ENCODE data around the gene SERPINE2.
"Not testable (repeated sequence)": the region's sequence is repeated elsewhere in the genome, so short reads cannot be mapped to it uniquely, and the experiment has no call there.

SERPINE2 gene

GRCh38 chr2:223944703-223945531 lies 94.2 kb downstream of the SERPINE2 start, which contains the start of gene WDFY1:
Gene WDFY1 (minus strand): TSS chr2:223945335. CDS start chr2:223945284, 51 bp downstream.
- peak within 1 kb of the TSS; percentile 94 for H3K4me3 ChIP-seq (ENCODE audit: low read depth, low read length)
- TF ChIP-seq CTCF (IDR thresholded peaks at IDR 0.05; ENCODE audit: low read depth, low read length, missing control alignments) = no peak
- in situ Hi-C loops (cut with HindIII; ENCODE audit: low pct_ligation_motif_present, low sequenced_read_pairs) = no loop called here

GRCh38 chr2:223944166-223944702 lies 94.9 kb downstream of the SERPINE2 start:
- TF ChIP-seq CTCF (IDR thresholded peaks at IDR 0.05; ENCODE audit: low read depth, low read length, missing control alignments) = no peak
- H3K27me3 ChIP-seq (replicated peaks) = no peaks in the 10 kb centered on the region
- H3K4me3 ChIP-seq (ENCODE audit: low read depth, low read length) = peak overlapping the region; percentile 94
- in situ Hi-C loops (cut with HindIII; ENCODE audit: low pct_ligation_motif_present, low sequenced_read_pairs) = no loop called here
- DNase-seq = no peak
- no peaks in the 10 kb centered on the region for H3K36me3 ChIP-seq (replicated peaks)
- H3K27ac ChIP-seq = peak overlapping the region; percentile 82

More at GRCh38 chr2:223944703-223945531, 94.2 kb downstream of the SERPINE2 start, which contains the start of gene WDFY1:
- Histone ChIP-seq H3K27me3 (replicated peaks) (no peaks in the 10 kb centered on the region), H3K27ac (peak within 1 kb of the TSS; percentile 82), H3K36me3 (replicated peaks) (no peaks in the 10 kb centered on the region)
- DNase-seq = peak; percentile 80

- no peaks in the 10 kb centered on the region for H3K27me3 ChIP-seq (replicated peaks)
- H3K27ac ChIP-seq = peak overlapping the region; percentile 82
- peak; percentile 42 for DNase-seq
- H3K36me3 ChIP-seq (replicated peaks) = no peaks in the 10 kb centered on the region
- in situ Hi-C loops (cut with HindIII; ENCODE audit: low pct_ligation_motif_present, low sequenced_read_pairs) = no loop called here
- H3K4me3 ChIP-seq (ENCODE audit: low read depth, low read length) = peak overlapping the region; percentile 94
- TF ChIP-seq CTCF (IDR thresholded peaks at IDR 0.05; ENCODE audit: low read depth, low read length, missing control alignments) = no peak
Observed at GRCh38 chr2:223943561-223944008, 95.5 kb downstream of the SERPINE2 start.

- Histone ChIP-seq H3K36me3 (replicated peaks) (no peaks in the 10 kb centered on the region), H3K4me3 (ENCODE audit: low read depth, low read length) (peak overlapping the region; percentile 94), H3K27ac (peak overlapping the region; percentile 82), H3K27me3 (replicated peaks) (no peaks in the 10 kb centered on the region)
- no peak for DNase-seq
- no peak for TF ChIP-seq CTCF (IDR thresholded peaks at IDR 0.05; ENCODE audit: low read depth, low read length, missing control alignments)
- in situ Hi-C loops (cut with HindIII; ENCODE audit: low pct_ligation_motif_present, low sequenced_read_pairs) = no loop called here
Observed at GRCh38 chr2:223943135-223943534, 96.0 kb downstream of the SERPINE2 start.

GRCh38 chr2:223941579-223942277 lies 97.4 kb downstream of the SERPINE2 start:
- Histone ChIP-seq H3K27me3 (replicated peaks) (no peaks in the 10 kb centered on the region), H3K4me3 (ENCODE audit: low read depth, low read length) (peak overlapping the region; percentile 24), H3K36me3 (replicated peaks) (no peaks in the 10 kb centered on the region), H3K27ac (peak overlapping the region; percentile 38)
- DNase-seq = peak; percentile 76
- TF ChIP-seq CTCF (IDR thresholded peaks at IDR 0.05; ENCODE audit: low read depth, low read length, missing control alignments) = no peak
- in situ Hi-C loops (cut with HindIII; ENCODE audit: low pct_ligation_motif_present, low sequenced_read_pairs) = no loop called here

GRCh38 chr2:223939438-223939837 lies 99.6 kb downstream of the SERPINE2 start:
- H3K36me3 ChIP-seq (replicated peaks); H3K27me3 ChIP-seq (replicated peaks); H3K4me3 ChIP-seq (ENCODE audit: low read depth, low read length); in situ Hi-C loops (cut with HindIII; ENCODE audit: low pct_ligation_motif_present, low sequenced_read_pairs); H3K27ac ChIP-seq: not testable (repeated sequence)
- DNase-seq = peak; percentile 64
